IPS-18a (cell line): ENCODE results near the gene PLXNA2.

Experiments
- H3K27ac ChIP-seq: one replicate; pipeline ENCODE4 v1.5.1; 2013; ENCODE audit warnings: low read length
- H3K27me3 ChIP-seq: one replicate; pipeline ENCODE4 v1.6.1; 2013; ENCODE audit warnings: mild to moderate bottlenecking, low read length; ENCODE audit not compliant: control insufficient read depth, insufficient read depth
- H3K36me3 ChIP-seq: one replicate; pipeline ENCODE4 v1.6.1; 2013; ENCODE audit warnings: low read depth, low read length; ENCODE audit not compliant: control insufficient read depth
- H3K4me1 ChIP-seq: one replicate; pipeline ENCODE4 v1.6.1; 2013; ENCODE audit warnings: low read depth, low read length; ENCODE audit not compliant: control insufficient read depth
- H3K4me3 ChIP-seq: one replicate; pipeline ENCODE4 v1.5.1; 2013; ENCODE audit warnings: low read length
- H3K9ac ChIP-seq: one replicate; pipeline ENCODE4 v1.6.1; 2013; ENCODE audit warnings: mild to moderate bottlenecking, low read length, moderate library complexity
- H3K9me3 ChIP-seq: one replicate; pipeline ENCODE4 v1.6.1; 2013; ENCODE audit warnings: low read depth, low read length; ENCODE audit not compliant: control insufficient read depth

Gene PLXNA2

DNA sequence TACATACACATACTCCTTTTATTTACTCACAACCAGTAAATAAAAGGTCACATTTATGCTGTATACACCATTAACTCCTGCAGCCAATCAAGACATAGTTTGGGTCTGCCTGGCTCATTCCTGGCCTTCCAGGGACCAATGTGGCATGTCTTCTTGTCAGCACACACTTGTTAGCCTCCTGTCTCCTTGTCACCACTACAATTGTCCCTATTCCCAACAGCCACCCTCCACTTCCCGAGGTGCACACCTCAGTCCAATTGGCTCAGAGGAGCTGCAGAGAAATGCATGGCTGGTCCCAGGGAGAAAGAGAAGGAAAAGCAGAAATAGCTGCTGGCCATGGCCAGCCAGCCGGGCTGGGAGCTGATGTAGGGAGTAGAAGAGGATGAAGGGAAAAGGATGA, 116.9 kb downstream of the PLXNA2 start:
- H3K36me3 ChIP-seq, result no peaks in the 10 kb centered on the region
- no peaks in the 10 kb centered on the region for H3K9me3 ChIP-seq
- H3K4me3 ChIP-seq, result no peak overlapping the region
- no peak overlapping the region for H3K9ac ChIP-seq
- peaks cover 16% of the 10 kb centered on the region for H3K27me3 ChIP-seq
- peaks cover 14% of the 10 kb centered on the region for H3K4me1 ChIP-seq
- no peak overlapping the region for H3K27ac ChIP-seq

DNA sequence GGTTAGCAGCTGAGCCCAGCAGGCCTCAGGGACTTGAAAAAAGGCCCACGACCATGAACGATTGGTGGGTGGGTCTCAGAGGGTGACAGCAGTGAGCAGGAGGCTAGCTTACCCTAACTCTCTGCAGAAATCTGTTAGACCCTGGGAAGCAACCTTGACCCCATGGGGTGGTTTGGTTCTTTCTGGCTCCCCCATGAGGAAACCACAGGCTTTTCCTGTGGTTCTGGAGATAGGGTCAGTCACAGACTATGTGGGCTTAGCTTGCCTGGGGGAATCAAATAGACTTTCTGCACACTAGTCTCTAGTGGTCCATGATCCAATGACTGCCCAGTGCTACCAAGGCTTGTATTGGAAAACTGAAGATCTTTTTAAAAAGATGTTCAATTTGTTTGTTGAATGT, 118.1 kb downstream of the PLXNA2 start:
- H3K9ac ChIP-seq, result no peak overlapping the region
- H3K9me3 ChIP-seq, result no peaks in the 10 kb centered on the region
- H3K36me3 ChIP-seq, result no peaks in the 10 kb centered on the region
- peaks cover 7% of the 10 kb centered on the region for H3K27me3 ChIP-seq
- H3K27ac ChIP-seq, result no peak overlapping the region
- no peak overlapping the region for H3K4me3 ChIP-seq
- peaks cover 7% of the 10 kb centered on the region for H3K4me1 ChIP-seq

DNA sequence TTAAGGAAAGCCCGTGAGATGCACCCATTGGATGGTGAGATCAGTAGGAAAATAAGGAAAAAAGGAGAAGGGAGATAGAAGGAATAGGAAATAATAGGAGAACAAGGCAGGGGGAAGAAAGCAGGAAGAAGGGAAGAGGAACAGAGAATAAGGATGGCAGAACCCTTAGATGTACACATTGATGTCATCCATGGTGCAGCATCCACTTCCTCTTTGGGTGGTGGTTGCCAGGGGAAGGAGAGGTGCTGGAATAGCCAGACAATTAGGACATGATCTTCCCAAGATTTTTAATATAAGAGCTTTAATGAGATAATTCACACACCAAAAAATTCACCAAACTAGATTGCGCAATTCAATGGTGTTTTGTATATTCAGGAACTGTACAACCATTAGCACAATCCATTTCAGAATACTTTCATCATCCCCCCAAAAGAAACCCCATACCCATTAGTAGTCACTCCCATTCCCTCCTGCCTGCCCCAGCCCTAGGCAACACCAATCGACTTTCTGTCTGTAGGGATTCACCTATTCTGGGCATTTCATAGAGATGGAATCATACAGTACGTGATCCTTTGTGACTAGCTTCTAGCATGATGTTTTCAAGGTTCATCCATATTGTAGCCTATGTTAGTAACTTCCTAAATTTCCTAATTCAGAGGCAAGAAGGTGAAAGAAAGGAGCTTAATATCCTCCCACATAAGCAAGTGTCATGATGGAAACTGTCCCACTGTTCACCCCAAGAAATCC, 121.4 kb downstream of the PLXNA2 start:
- no peak overlapping the region for H3K9ac ChIP-seq

DNA sequence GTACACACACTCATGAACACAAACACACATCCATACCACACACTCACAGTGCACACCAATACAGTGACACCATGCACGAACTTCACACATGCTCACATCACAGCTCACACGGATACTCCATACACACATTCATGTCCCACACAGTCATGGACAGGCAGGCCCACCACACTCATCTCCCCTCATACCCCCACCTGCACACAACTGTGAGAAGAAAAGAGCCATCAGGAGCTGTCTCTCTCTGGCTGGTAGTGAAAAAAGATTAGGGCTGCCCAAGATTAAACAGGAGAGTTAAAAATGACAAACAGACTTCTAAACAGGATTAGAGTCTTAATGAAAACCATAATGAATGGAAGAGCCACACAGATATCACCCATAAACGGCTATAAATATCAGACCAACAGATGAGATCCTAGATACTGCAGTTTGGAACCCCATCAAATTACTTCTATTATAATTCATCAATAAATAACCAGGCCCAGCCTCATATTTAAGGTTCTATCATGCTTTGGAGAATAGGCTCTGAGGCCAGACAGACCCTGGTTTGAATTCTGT, 122.3 kb downstream of the PLXNA2 start:
- Histone ChIP-seq H3K4me3 (no peak overlapping the region), H3K9ac (no peak overlapping the region), H3K27ac (no peak overlapping the region), H3K4me1 (peaks cover 3% of the 10 kb centered on the region), H3K9me3 (no peaks in the 10 kb centered on the region), H3K27me3 (no peaks in the 10 kb centered on the region), H3K36me3 (no peaks in the 10 kb centered on the region)

More for the DNA sequence above, 121.4 kb downstream of the PLXNA2 start:
- H3K27me3 ChIP-seq, result no peaks in the 10 kb centered on the region
- H3K36me3 ChIP-seq, result no peaks in the 10 kb centered on the region
- H3K9me3 ChIP-seq, result no peaks in the 10 kb centered on the region
- H3K27ac ChIP-seq, result no peak overlapping the region
- H3K4me3 ChIP-seq, result no peak overlapping the region
- peaks cover 3% of the 10 kb centered on the region for H3K4me1 ChIP-seq

DNA sequence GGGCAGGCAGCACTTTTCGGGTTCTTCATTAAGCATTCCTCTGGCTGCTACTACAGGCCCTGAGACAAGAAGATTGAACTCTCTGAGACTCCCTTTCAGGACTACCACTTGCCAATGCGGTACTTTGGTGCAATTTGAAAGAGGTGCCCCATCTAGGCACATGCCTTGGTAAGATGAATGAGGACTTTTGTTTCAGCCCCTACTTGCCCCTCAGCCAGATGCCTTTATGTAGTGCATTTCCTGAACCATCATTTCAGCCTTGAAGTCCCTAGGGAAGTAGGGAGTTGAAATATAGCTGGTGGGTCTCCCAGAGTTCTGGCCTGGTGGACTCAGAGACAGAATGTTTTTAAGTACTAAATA, 123.8 kb downstream of the PLXNA2 start:
- Histone ChIP-seq H3K27ac (no peak overlapping the region), H3K4me1 (peaks cover 3% of the 10 kb centered on the region), H3K9me3 (no peaks in the 10 kb centered on the region)

DNA sequence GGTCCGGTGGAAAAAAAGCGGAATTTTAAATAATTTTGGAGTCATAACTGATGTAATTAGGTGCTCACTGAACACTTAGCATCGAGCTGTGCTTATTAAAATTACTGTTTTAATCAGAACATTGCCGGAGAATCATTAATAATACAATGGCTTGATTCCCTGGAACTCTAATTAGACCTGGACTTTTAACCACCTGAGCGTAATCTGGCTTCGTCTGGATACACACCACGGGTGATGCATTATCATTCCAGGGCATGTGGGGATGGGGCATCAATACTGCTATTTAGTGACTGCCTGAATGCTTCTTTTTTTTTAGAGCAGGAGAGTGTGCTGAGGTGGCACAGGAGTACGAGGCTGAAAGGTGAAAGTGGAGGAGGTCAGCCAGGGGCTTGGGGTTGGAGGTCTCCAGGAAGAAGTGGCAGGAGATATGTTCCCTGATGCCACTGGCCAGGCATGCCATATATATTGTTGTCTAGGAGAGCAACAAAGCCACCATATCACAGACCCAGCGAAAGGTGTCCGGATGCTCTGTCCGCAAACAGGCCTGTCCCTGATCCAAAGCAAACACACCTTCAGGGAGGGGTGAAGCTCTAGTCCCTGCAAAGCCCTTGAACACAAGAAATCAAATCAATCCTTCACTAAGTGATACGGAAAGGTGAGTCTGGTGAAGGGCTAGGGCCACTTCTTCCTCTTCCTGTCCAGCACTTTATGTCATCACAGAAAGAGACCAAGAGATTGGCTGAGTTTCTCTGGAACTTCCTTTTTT, 125.2 kb downstream of the PLXNA2 start:
- no peak overlapping the region for H3K9ac ChIP-seq
- H3K9me3 ChIP-seq, result no peaks in the 10 kb centered on the region
- H3K27ac ChIP-seq, result no peak overlapping the region
- no peaks in the 10 kb centered on the region for H3K27me3 ChIP-seq
- peaks cover 3% of the 10 kb centered on the region for H3K4me1 ChIP-seq
- H3K36me3 ChIP-seq, result no peaks in the 10 kb centered on the region
- H3K4me3 ChIP-seq, result no peak overlapping the region

More for the DNA sequence above, 123.8 kb downstream of the PLXNA2 start:
- Histone ChIP-seq H3K36me3 (no peaks in the 10 kb centered on the region), H3K9ac (no peak overlapping the region), H3K27me3 (no peaks in the 10 kb centered on the region), H3K4me3 (no peak overlapping the region)

DNA sequence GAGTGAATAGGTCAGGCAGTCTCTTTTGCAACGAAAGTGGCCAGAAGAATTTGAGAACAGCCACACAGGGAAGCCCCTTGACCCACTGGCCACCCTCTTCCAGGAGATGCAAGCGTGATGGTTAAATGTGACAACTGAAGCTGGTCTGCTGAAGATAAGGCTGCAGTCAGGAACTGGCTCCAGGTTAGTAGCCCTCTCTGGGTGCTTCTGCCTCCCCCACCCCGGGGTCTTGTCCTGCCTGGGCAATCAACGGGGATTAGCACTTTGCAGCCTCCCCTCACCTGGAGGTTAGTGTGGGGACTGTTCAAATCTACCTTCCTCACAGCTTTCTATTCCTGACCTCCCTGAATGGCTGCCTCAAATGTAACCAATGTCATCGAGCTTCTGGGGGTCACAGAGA, 125.9 kb downstream of the PLXNA2 start:
- Histone ChIP-seq H3K27ac (no peak overlapping the region), H3K36me3 (no peaks in the 10 kb centered on the region), H3K9me3 (no peaks in the 10 kb centered on the region), H3K9ac (no peak overlapping the region), H3K27me3 (no peaks in the 10 kb centered on the region), H3K4me1 (peaks cover 3% of the 10 kb centered on the region), H3K4me3 (no peak overlapping the region)

DNA sequence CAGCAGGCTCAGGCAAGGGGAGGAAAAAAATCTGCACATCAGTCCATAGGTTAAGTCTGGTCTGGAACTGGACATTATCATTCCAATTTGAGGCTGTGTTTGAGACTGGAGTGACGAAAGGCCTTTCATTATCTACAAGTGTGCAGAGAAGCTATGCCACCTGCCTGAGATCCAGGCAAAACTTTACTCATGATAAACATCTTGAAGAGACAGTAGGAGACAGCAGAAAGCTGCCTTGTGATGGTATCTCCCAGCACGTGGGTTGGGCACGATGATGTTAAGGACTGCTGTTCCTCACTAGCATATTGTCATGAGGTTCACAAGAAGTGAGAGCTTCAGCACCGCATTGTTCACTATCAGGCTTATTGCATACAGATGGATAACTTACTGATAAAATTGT, 126.4 kb downstream of the PLXNA2 start:
- H3K4me3 ChIP-seq, result no peak overlapping the region
- peaks cover 3% of the 10 kb centered on the region for H3K4me1 ChIP-seq
- no peaks in the 10 kb centered on the region for H3K9me3 ChIP-seq
- no peaks in the 10 kb centered on the region for H3K36me3 ChIP-seq
- H3K9ac ChIP-seq, result no peak overlapping the region
- no peaks in the 10 kb centered on the region for H3K27me3 ChIP-seq
- no peak overlapping the region for H3K27ac ChIP-seq

DNA sequence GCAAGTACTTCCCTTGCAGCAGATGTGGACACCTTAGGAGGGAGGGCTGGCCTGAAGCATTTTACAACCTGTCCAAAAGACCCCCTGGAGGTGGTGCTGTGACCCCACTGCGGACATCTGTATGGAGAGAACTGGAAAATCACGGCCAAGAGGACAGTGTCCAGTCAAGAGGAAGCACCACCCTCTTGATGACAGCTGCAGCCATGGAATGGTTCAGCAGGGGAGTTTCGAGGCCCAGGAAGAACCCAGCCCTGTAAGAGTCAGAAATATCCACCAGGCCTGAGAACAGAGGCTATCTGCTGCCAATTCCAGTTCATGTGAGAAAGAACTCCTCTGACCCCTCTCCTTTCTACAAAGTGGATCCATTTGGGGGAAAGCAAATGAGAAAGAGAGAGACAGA, 126.8 kb downstream of the PLXNA2 start:
- Histone ChIP-seq H3K9ac (no peak overlapping the region), H3K9me3 (no peaks in the 10 kb centered on the region), H3K27ac (no peak overlapping the region), H3K36me3 (no peaks in the 10 kb centered on the region), H3K4me1 (peaks cover 3% of the 10 kb centered on the region), H3K27me3 (no peaks in the 10 kb centered on the region), H3K4me3 (no peak overlapping the region)

DNA sequence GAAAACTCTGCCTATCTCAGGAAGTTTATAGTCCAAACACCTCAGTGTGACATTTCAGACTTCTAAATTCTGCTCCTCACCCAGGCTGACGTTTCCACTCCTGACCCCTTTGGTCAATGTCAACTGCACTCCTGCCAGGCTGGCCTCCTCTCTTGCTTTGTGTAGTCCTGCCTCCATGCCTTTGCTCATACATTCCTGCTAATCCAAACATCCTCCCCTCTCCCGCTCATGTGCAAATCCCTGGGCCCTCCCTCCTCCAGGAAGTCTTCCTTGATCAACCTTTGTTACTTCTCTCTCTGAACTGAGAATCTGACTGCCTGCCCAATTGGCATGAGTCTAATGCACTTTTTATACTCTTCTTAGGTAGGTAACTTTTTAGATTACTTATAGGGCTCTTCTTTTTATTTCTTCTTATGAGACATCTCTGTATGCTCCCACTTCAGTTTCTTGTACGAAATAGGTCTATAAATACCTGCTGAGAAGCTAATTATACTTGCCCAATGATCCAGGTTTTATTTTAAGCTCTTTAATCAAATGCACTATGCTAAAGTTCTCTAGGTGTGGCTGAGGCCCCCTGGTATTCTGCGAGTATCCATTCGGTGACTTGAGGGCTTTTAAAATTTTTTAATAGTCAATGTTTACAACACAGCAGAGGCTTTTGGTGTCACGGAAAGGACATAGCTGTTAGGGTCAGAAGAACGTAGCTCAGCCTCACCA, 128.1 kb downstream of the PLXNA2 start:
- no peak overlapping the region for H3K27ac ChIP-seq
- H3K9me3 ChIP-seq, result no peaks in the 10 kb centered on the region
- H3K27me3 ChIP-seq, result no peaks in the 10 kb centered on the region
- H3K4me3 ChIP-seq, result no peak overlapping the region
- peaks cover 3% of the 10 kb centered on the region for H3K4me1 ChIP-seq
- H3K9ac ChIP-seq, result no peak overlapping the region
- no peaks in the 10 kb centered on the region for H3K36me3 ChIP-seq

DNA sequence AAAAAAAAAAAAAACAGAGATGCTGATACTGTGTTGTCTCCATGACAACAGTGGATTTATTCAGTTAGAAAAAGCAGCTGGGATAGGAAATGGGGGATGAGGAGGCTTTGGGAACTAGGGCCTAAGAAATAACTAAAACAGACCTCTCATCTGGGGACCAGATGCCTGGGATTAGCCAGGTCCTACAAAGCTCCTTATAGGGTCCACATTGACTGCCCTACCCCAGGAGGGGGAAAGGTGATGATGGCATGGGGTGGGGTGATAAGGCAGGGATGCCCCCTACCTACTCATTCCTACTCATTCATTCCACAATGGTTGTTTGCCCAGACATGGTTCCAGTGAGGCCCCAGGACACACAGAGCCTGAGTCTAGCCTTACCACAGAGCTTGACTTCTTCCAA, 131.2 kb downstream of the PLXNA2 start:
- H3K4me3 ChIP-seq, result no peak overlapping the region
- no peaks in the 10 kb centered on the region for H3K27me3 ChIP-seq

More for the DNA sequence above, 131.2 kb downstream of the PLXNA2 start:
- Histone ChIP-seq H3K27ac (no peak overlapping the region), H3K9me3 (no peaks in the 10 kb centered on the region), H3K9ac (no peak overlapping the region), H3K4me1 (no peaks in the 10 kb centered on the region), H3K36me3 (no peaks in the 10 kb centered on the region)
